ENCODE measurements around the gene MRPL50. TPM values are rescaled to one million over a fixed set of nuclear protein-coding genes. Genes with fewer than 3 reads are reported as not detected.
A peak's percentile ranks its signal among the peaks of the same experiment; 100 is the strongest.

MRPL50 gene
- total and polyA plus RNA-seq, 4 experiments from 2014 or later: 18.6 to 23.0 (median 20.9) TPM

GRCh38 chr9:101418518-101419430, 20.4 kb upstream of the MRPL50 start:
- Mint-ChIP-seq H3K9me3 (peaks cover 3 to 77% (median 62%) of the 10 kb centered on the region in 8 donors), H3K4me3 (no peak overlapping the region), H3K27me3 (no peaks in the 10 kb centered on the region), H3K36me3 (peaks cover 17 to 32% of the 10 kb centered on the region in 2 donors), H3K4me1 (peaks cover 0 to 2% (median 0%) of the 10 kb centered on the region in 4 donors), H3K27ac (no peak overlapping the region)
- Histone ChIP-seq H3K36me3 (ENCODE audit: insufficient read depth, low read length) (no peaks in the 10 kb centered on the region), H3K4me3 (ENCODE audit: low read length in 2 of 2) (no peak overlapping the region), H3K4me1 (ENCODE audit: insufficient read depth, low read length) (no peaks in the 10 kb centered on the region), H3K9me3 (ENCODE audit: control insufficient read depth in 1 of 2, low read length in 2 of 2) (peaks cover 0 to 15% of the 10 kb centered on the region in 2 donors), H3K27ac (ENCODE audit: low read depth, low read length) (no peak overlapping the region), H3K27me3 (ENCODE audit: insufficient read depth, low read length) (no peaks in the 10 kb centered on the region)
- ChIA-PET CTCF (ENCODE audit: partially characterized antibody) (no interaction called here), POLR2A (ENCODE audit: partially characterized antibody) (no interaction called here)
- intact Hi-C loops (cut with micrococcal nuclease): no loop called here
- DNase-seq: no peak

DNA sequence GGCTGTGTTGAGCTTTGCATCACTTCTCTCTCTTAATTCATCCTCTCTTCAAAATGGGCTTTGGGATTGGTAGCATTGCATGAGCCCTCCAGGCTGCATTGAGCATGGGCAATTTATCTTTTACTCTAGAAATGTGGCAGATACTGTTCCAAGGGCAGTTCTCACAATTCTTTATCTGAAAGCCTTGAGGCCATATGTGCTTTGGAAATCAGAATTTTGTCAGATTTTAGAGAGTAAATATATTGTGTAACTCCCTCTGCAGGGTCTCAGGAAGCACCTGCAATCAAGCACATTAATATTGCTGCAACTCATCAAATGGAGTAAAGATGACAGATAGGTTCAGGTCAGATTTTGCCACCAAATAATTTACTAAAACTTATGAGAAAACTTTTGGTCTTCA, 19.6 kb upstream of the MRPL50 start:
- Mint-ChIP-seq H3K27ac (no peak overlapping the region), H3K9me3 (peaks cover 3 to 78% (median 62%) of the 10 kb centered on the region in 8 donors), H3K27me3 (no peaks in the 10 kb centered on the region), H3K4me3 (no peak overlapping the region), H3K4me1 (peaks cover 0 to 2% (median 0%) of the 10 kb centered on the region in 4 donors), H3K36me3 (peaks cover 22 to 38% of the 10 kb centered on the region in 2 donors)
- ChIA-PET POLR2A (ENCODE audit: partially characterized antibody) (no interaction called here), CTCF (ENCODE audit: partially characterized antibody) (no interaction called here)
- Histone ChIP-seq H3K4me1 (ENCODE audit: insufficient read depth, low read length) (no peaks in the 10 kb centered on the region), H3K27ac (ENCODE audit: low read depth, low read length) (no peak overlapping the region), H3K9me3 (ENCODE audit: control insufficient read depth in 1 of 2, low read length in 2 of 2) (peaks cover 0 to 16% of the 10 kb centered on the region in 2 donors), H3K27me3 (ENCODE audit: insufficient read depth, low read length) (no peaks in the 10 kb centered on the region), H3K36me3 (ENCODE audit: insufficient read depth, low read length) (no peaks in the 10 kb centered on the region), H3K4me3 (ENCODE audit: low read length in 2 of 2) (no peak overlapping the region)
- intact Hi-C loops (cut with micrococcal nuclease): no loop called here
- DNase-seq: no peak

DNA sequence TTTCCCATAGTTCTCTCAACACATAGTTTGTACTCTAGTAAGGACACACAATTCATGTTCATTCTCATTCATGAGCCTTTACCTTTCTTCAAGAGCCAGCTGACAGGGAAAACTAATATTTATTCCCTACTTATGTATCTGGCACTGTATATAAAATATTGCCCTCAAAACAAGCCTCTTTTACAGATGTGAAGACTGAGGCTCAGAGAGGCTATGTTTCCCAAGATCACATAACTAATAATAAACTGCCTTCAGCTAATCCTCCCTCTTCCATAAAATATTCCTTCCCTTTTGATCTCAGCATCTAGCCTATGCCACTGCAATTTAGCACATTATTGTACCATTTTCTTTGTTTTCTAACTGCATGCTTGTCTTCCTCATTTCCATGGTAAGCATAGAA, 19.0 kb upstream of the MRPL50 start:
- H3K9me3 Mint-ChIP-seq: peaks cover 3 to 81% (median 66%) of the 10 kb centered on the region in 8 donors
- H3K27me3 Mint-ChIP-seq: no peaks in the 10 kb centered on the region
- no peak overlapping the region for H3K4me3 ChIP-seq (ENCODE audit: low read length in 2 of 2)
- peaks cover 27 to 43% of the 10 kb centered on the region in 2 donors for H3K36me3 Mint-ChIP-seq
- peaks cover 0 to 2% (median 0%) of the 10 kb centered on the region in 4 donors for H3K4me1 Mint-ChIP-seq
- H3K4me3 Mint-ChIP-seq: no peak overlapping the region
- peaks cover 0 to 20% of the 10 kb centered on the region in 2 donors for H3K9me3 ChIP-seq (ENCODE audit: control insufficient read depth in 1 of 2, low read length in 2 of 2)
- H3K27ac ChIP-seq (ENCODE audit: low read depth, low read length): no peak overlapping the region
- intact Hi-C loops (cut with micrococcal nuclease): no loop called here
- no peaks in the 10 kb centered on the region for H3K4me1 ChIP-seq (ENCODE audit: insufficient read depth, low read length)
- H3K36me3 ChIP-seq (ENCODE audit: insufficient read depth, low read length): no peaks in the 10 kb centered on the region
- no peaks in the 10 kb centered on the region for H3K27me3 ChIP-seq (ENCODE audit: insufficient read depth, low read length)
- POLR2A ChIA-PET (ENCODE audit: partially characterized antibody): no interaction called here
- CTCF ChIA-PET (ENCODE audit: partially characterized antibody): no interaction called here
- DNase-seq: no peak
- no peak overlapping the region for H3K27ac Mint-ChIP-seq

GRCh38 chr9:101415578-101415977, 17.2 kb upstream of the MRPL50 start:
- intact Hi-C loops (cut with micrococcal nuclease): no loop called here
- H3K27me3 ChIP-seq (ENCODE audit: insufficient read depth, low read length): no peaks in the 10 kb centered on the region
- DNase-seq: no peak
- no peaks in the 10 kb centered on the region for H3K4me1 ChIP-seq (ENCODE audit: insufficient read depth, low read length)
- peak overlapping the region in 1 of 7 donors; percentile 41 for H3K27ac Mint-ChIP-seq
- H3K36me3 ChIP-seq (ENCODE audit: insufficient read depth, low read length): no peaks in the 10 kb centered on the region
- no peak overlapping the region for H3K4me3 ChIP-seq (ENCODE audit: low read length in 2 of 2)
- CTCF ChIA-PET (ENCODE audit: partially characterized antibody): no interaction called here
- peaks cover 0 to 24% of the 10 kb centered on the region in 2 donors for H3K9me3 ChIP-seq (ENCODE audit: control insufficient read depth in 1 of 2, low read length in 2 of 2)
- no peak overlapping the region for H3K27ac ChIP-seq (ENCODE audit: low read depth, low read length)
- H3K9me3 Mint-ChIP-seq: peaks cover 3 to 89% (median 72%) of the 10 kb centered on the region in 8 donors
- POLR2A ChIA-PET (ENCODE audit: partially characterized antibody): no interaction called here
- H3K4me3 Mint-ChIP-seq: no peak overlapping the region
- H3K4me1 Mint-ChIP-seq: peaks cover 0 to 2% (median 0%) of the 10 kb centered on the region in 4 donors
- H3K27me3 Mint-ChIP-seq: no peaks in the 10 kb centered on the region
- H3K36me3 Mint-ChIP-seq: peaks cover 36 to 44% of the 10 kb centered on the region in 2 donors

GRCh38 chr9:101414839-101415238, 16.4 kb upstream of the MRPL50 start:
- Mint-ChIP-seq H3K36me3 (peaks cover 40 to 44% of the 10 kb centered on the region in 2 donors), H3K4me1 (peaks cover 0 to 2% (median 0%) of the 10 kb centered on the region in 4 donors), H3K4me3 (no peak overlapping the region), H3K27ac (no peak overlapping the region), H3K9me3 (peaks cover 3 to 92% (median 78%) of the 10 kb centered on the region in 8 donors), H3K27me3 (no peaks in the 10 kb centered on the region)
- ChIA-PET CTCF (ENCODE audit: partially characterized antibody) (no interaction called here), POLR2A (ENCODE audit: partially characterized antibody) (no interaction called here)
- intact Hi-C loops (cut with micrococcal nuclease): no loop called here
- no peaks in the 10 kb centered on the region for H3K4me1 ChIP-seq (ENCODE audit: insufficient read depth, low read length)
- H3K27me3 ChIP-seq (ENCODE audit: insufficient read depth, low read length): no peaks in the 10 kb centered on the region
- DNase-seq: no peak
- no peak overlapping the region for H3K4me3 ChIP-seq (ENCODE audit: low read length in 2 of 2)
- no peak overlapping the region for H3K27ac ChIP-seq (ENCODE audit: low read depth, low read length)
- H3K9me3 ChIP-seq (ENCODE audit: control insufficient read depth in 1 of 2, low read length in 2 of 2): peaks cover 1 to 31% of the 10 kb centered on the region in 2 donors
- no peaks in the 10 kb centered on the region for H3K36me3 ChIP-seq (ENCODE audit: insufficient read depth, low read length)

- Histone ChIP-seq H3K4me3 (ENCODE audit: low read length in 2 of 2) (no peak overlapping the region), H3K27ac (ENCODE audit: low read depth, low read length) (no peak overlapping the region), H3K36me3 (ENCODE audit: insufficient read depth, low read length) (peaks cover 43% of the 10 kb centered on the region), H3K27me3 (ENCODE audit: insufficient read depth, low read length) (no peaks in the 10 kb centered on the region), H3K4me1 (ENCODE audit: insufficient read depth, low read length) (no peaks in the 10 kb centered on the region), H3K9me3 (ENCODE audit: control insufficient read depth in 1 of 2, low read length in 2 of 2) (peaks cover 24 to 42% of the 10 kb centered on the region in 2 donors)
- Mint-ChIP-seq H3K36me3 (peaks cover 67 to 75% of the 10 kb centered on the region in 2 donors), H3K4me3 (no peak overlapping the region), H3K4me1 (peaks cover 0 to 2% (median 0%) of the 10 kb centered on the region in 4 donors), H3K27me3 (no peaks in the 10 kb centered on the region), H3K9me3 (peaks cover 0 to 88% (median 85%) of the 10 kb centered on the region in 8 donors), H3K27ac (no peak overlapping the region)
- DNase-seq: no peak
- intact Hi-C loops (cut with micrococcal nuclease): no loop called here
- POLR2A ChIA-PET (ENCODE audit: partially characterized antibody): interaction anchor here (1.1 to 1.7 kb wide), 2 partner anchors 10 to 11 kb away, joined by 5 read pairs; partner anchors contain the start of genes MRPL50 and ZNF189
- CTCF ChIA-PET (ENCODE audit: partially characterized antibody): no interaction called here
Observed at GRCh38 chr9:101409079-101409477, 10.7 kb upstream of the MRPL50 start.

GRCh38 chr9:101408374-101409078, 10.1 kb upstream of the MRPL50 start:
- peaks cover 49% of the 10 kb centered on the region for H3K36me3 ChIP-seq (ENCODE audit: insufficient read depth, low read length)
- H3K27ac ChIP-seq (ENCODE audit: low read depth, low read length): no peak overlapping the region
- H3K27ac Mint-ChIP-seq: no peak overlapping the region
- H3K9me3 ChIP-seq (ENCODE audit: control insufficient read depth in 1 of 2, low read length in 2 of 2): peaks cover 24 to 42% of the 10 kb centered on the region in 2 donors
- H3K27me3 ChIP-seq (ENCODE audit: insufficient read depth, low read length): no peaks in the 10 kb centered on the region
- no peaks in the 10 kb centered on the region for H3K27me3 Mint-ChIP-seq
- H3K9me3 Mint-ChIP-seq: peaks cover 0 to 86% (median 81%) of the 10 kb centered on the region in 8 donors
- H3K4me1 ChIP-seq (ENCODE audit: insufficient read depth, low read length): no peaks in the 10 kb centered on the region
- H3K4me1 Mint-ChIP-seq: peaks cover 0 to 3% (median 2%) of the 10 kb centered on the region in 4 donors
- no peak for DNase-seq
- intact Hi-C loops (cut with micrococcal nuclease): no loop called here
- POLR2A ChIA-PET (ENCODE audit: partially characterized antibody): interaction anchor here (1.1 kb wide), 1 partner anchor 10 kb away, joined by 5 read pairs; the partner anchor contains the start of genes MRPL50 and ZNF189
- peaks cover 70 to 77% of the 10 kb centered on the region in 2 donors for H3K36me3 Mint-ChIP-seq
- no peak overlapping the region for H3K4me3 ChIP-seq (ENCODE audit: low read length in 2 of 2)
- no peak overlapping the region for H3K4me3 Mint-ChIP-seq
- CTCF ChIA-PET (ENCODE audit: partially characterized antibody): no interaction called here

Data from CD4-positive, alpha-beta memory T cell (primary cell).